ENCODE measurements around the gene IGSF9. TPM values are rescaled to one million over a fixed set of nuclear protein-coding genes. Genes with fewer than 3 reads are reported as not detected.
A peak's percentile ranks its signal among the peaks of the same experiment; 100 is the strongest.

The IGSF9 gene
- total RNA-seq, 1 donor from 2014 or later, result 2.1 TPM

- H3K9me3 ChIP-seq (ENCODE audit: insufficient read depth, low read depth, low read length), result no peaks in the 10 kb centered on the region
- peaks cover 9% of the 10 kb centered on the region for H3K4me1 ChIP-seq (ENCODE audit: insufficient read depth, low read length)
- peaks cover 14% of the 10 kb centered on the region for H3K27me3 Mint-ChIP-seq (ENCODE audit: low read depth, unreplicated experiment)
- H3K4me2 ChIP-seq (ENCODE audit: low read length), result no peak overlapping the region
- no peaks in the 10 kb centered on the region for H3K9me3 Mint-ChIP-seq (ENCODE audit: unreplicated experiment)
- no peak overlapping the region for H3K9ac ChIP-seq (ENCODE audit: low read length)
- H3K36me3 ChIP-seq (ENCODE audit: insufficient read depth, low read length), result no peaks in the 10 kb centered on the region
- H3K27ac ChIP-seq (ENCODE audit: low read depth, low read length), result no peak overlapping the region
- H4K20me1 ChIP-seq (ENCODE audit: insufficient read depth, low read length), result peaks cover 11% of the 10 kb centered on the region
- DNase-seq (ENCODE audit: low read depth) (no peak), FAIRE-seq (no peak)
- no peak overlapping the region for H2AFZ ChIP-seq (ENCODE audit: low read depth, low read length)
- peaks cover 8% of the 10 kb centered on the region for H3K4me1 Mint-ChIP-seq (ENCODE audit: low read depth, unreplicated experiment)
- no peaks in the 10 kb centered on the region for H3K27me3 ChIP-seq (ENCODE audit: insufficient read depth, low read length)
- H3K27ac Mint-ChIP-seq (ENCODE audit: unreplicated experiment), result no peak overlapping the region
- H3K79me2 ChIP-seq (ENCODE audit: insufficient read depth, low read length), result peaks cover 28% of the 10 kb centered on the region
- no peak overlapping the region for H3K4me3 Mint-ChIP-seq (ENCODE audit: unreplicated experiment)
- peaks cover 5% of the 10 kb centered on the region for H3K36me3 Mint-ChIP-seq (ENCODE audit: low read depth, unreplicated experiment)
- no peak overlapping the region for H3K4me3 ChIP-seq (ENCODE audit: insufficient read depth, low read depth, low read length)
- no peak for TF ChIP-seq EZH2 (IDR thresholded peaks at IDR 0.05; ENCODE audit: insufficient read depth, low read length)
- TF ChIP-seq CTCF (IDR thresholded peaks at IDR 0.05; ENCODE audit: insufficient read depth, low read depth, low read length), result no peak
These were observed 17.5 kb downstream of the IGSF9 start for GRCh38 chr1:159927849-159928431.

GRCh38 chr1:159927211-159927848 lies 18.1 kb downstream of the IGSF9 start:
- Histone ChIP-seq H3K27ac (ENCODE audit: low read depth, low read length) (no peak overlapping the region), H4K20me1 (ENCODE audit: insufficient read depth, low read length) (peaks cover 18% of the 10 kb centered on the region), H3K27me3 (ENCODE audit: insufficient read depth, low read length) (no peaks in the 10 kb centered on the region), H3K4me3 (ENCODE audit: insufficient read depth, low read depth, low read length) (no peak overlapping the region), H2AFZ (ENCODE audit: low read depth, low read length) (no peak overlapping the region), H3K4me1 (ENCODE audit: insufficient read depth, low read length) (peaks cover 15% of the 10 kb centered on the region), H3K9ac (ENCODE audit: low read length) (no peak overlapping the region), H3K4me2 (ENCODE audit: low read length) (no peak overlapping the region), H3K79me2 (ENCODE audit: insufficient read depth, low read length) (peaks cover 34% of the 10 kb centered on the region), H3K9me3 (ENCODE audit: insufficient read depth, low read depth, low read length) (no peaks in the 10 kb centered on the region), H3K36me3 (ENCODE audit: insufficient read depth, low read length) (no peaks in the 10 kb centered on the region)
- TF ChIP-seq EZH2 (IDR thresholded peaks at IDR 0.05; ENCODE audit: insufficient read depth, low read length) (no peak), CTCF (IDR thresholded peaks at IDR 0.05; ENCODE audit: insufficient read depth, low read depth, low read length) (no peak)
- Mint-ChIP-seq H3K9me3 (ENCODE audit: unreplicated experiment) (no peaks in the 10 kb centered on the region), H3K27me3 (ENCODE audit: low read depth, unreplicated experiment) (peaks cover 12% of the 10 kb centered on the region), H3K27ac (ENCODE audit: unreplicated experiment) (no peak overlapping the region), H3K4me1 (ENCODE audit: low read depth, unreplicated experiment) (peaks cover 11% of the 10 kb centered on the region), H3K4me3 (ENCODE audit: unreplicated experiment) (no peak overlapping the region), H3K36me3 (ENCODE audit: low read depth, unreplicated experiment) (peaks cover 5% of the 10 kb centered on the region)
- DNase-seq (ENCODE audit: low read depth) (no peak), FAIRE-seq (no peak)

- Mint-ChIP-seq H3K9me3 (ENCODE audit: unreplicated experiment) (no peaks in the 10 kb centered on the region), H3K27me3 (ENCODE audit: low read depth, unreplicated experiment) (peaks cover 6% of the 10 kb centered on the region), H3K27ac (ENCODE audit: unreplicated experiment) (peak overlapping the region; percentile 97), H3K4me1 (ENCODE audit: low read depth, unreplicated experiment) (peaks cover 24% of the 10 kb centered on the region), H3K36me3 (ENCODE audit: low read depth, unreplicated experiment) (peaks cover 8% of the 10 kb centered on the region), H3K4me3 (ENCODE audit: unreplicated experiment) (peak overlapping the region; percentile 90)
- H3K4me1 ChIP-seq (ENCODE audit: insufficient read depth, low read length), result peaks cover 32% of the 10 kb centered on the region
- peaks cover 34% of the 10 kb centered on the region for H4K20me1 ChIP-seq (ENCODE audit: insufficient read depth, low read length)
- H3K27me3 ChIP-seq (ENCODE audit: insufficient read depth, low read length), result no peaks in the 10 kb centered on the region
- H3K9me3 ChIP-seq (ENCODE audit: insufficient read depth, low read depth, low read length), result no peaks in the 10 kb centered on the region
- peaks cover 4% of the 10 kb centered on the region for H3K36me3 ChIP-seq (ENCODE audit: insufficient read depth, low read length)
- peak overlapping the region; percentile 98 for H3K4me2 ChIP-seq (ENCODE audit: low read length)
- H3K79me2 ChIP-seq (ENCODE audit: insufficient read depth, low read length), result peaks cover 50% of the 10 kb centered on the region
- peak overlapping the region; percentile 64 for H2AFZ ChIP-seq (ENCODE audit: low read depth, low read length)
- H3K9ac ChIP-seq (ENCODE audit: low read length), result peak overlapping the region; percentile 99
- DNase-seq (ENCODE audit: low read depth), result no peak
- FAIRE-seq, result no peak
- H3K27ac ChIP-seq (ENCODE audit: low read depth, low read length), result peak overlapping the region; percentile 100
- H3K4me3 ChIP-seq (ENCODE audit: insufficient read depth, low read depth, low read length), result peak overlapping the region; percentile 98
- TF ChIP-seq EZH2 (IDR thresholded peaks at IDR 0.05; ENCODE audit: insufficient read depth, low read length) (no peak), CTCF (IDR thresholded peaks at IDR 0.05; ENCODE audit: insufficient read depth, low read depth, low read length) (no peak)
These were observed 19.7 kb downstream of the IGSF9 start for GRCh38 chr1:159925719-159926078.
